ENCODE measurements around the gene DARS1. TPM values are rescaled to one million over a fixed set of nuclear protein-coding genes. Genes with fewer than 3 reads are reported as not detected.

The DARS1 gene
- total RNA-seq, 1 donor, result 119 TPM

GRCh38 chr2:136008205-136008865 is 22.9 kb upstream of the DARS1 start:
- H3K79me2 ChIP-seq (ENCODE audit: insufficient read depth, low read length), result no peaks in the 10 kb centered on the region
- no peaks in the 10 kb centered on the region for H4K20me1 ChIP-seq (ENCODE audit: insufficient read depth, low read length)
- H3K9me3 ChIP-seq (ENCODE audit: low read depth, low read length), result no peaks in the 10 kb centered on the region
- H3K4me2 ChIP-seq (ENCODE audit: insufficient read depth, low read length), result no peak overlapping the region
- H3K4me1 ChIP-seq (ENCODE audit: insufficient read depth, low read length), result peaks cover 4% of the 10 kb centered on the region
- peaks cover 3% of the 10 kb centered on the region for H3K27me3 ChIP-seq (ENCODE audit: insufficient read depth, low read length)
- no peak overlapping the region for H3K4me3 ChIP-seq (ENCODE audit: insufficient read depth, low read length)
- H3K27ac ChIP-seq (ENCODE audit: low read depth, low read length), result no peak overlapping the region
- DNase-seq (ENCODE audit: insufficient read length, low spot score, missing footprints), result no peak
- no peak for TF ChIP-seq CTCF (IDR thresholded peaks at IDR 0.05; ENCODE audit: extremely low read depth, low read depth, low read length)
- H3K36me3 ChIP-seq (ENCODE audit: insufficient read depth, low read length), result no peaks in the 10 kb centered on the region
- H2AFZ ChIP-seq (ENCODE audit: low read length), result no peak overlapping the region

DNA sequence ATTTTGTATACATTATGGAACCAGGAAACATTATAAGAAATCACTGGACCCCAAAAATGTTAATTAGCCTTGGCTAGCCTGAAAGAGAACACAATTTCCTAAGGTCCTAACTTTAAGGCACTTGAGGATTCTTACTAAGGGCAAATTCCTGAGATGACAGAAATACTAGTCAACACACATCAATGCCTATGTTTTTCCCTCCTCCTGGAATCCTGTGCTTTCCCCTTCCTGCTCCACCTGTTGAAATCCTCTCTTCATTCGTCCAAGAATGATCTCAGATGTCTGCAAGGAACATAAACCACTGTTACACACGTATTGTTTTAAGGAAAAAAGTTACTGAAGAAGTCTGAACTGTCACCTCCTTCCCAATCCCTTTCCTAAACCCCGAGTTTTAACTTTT is 21.2 kb upstream of the DARS1 start:
- Histone ChIP-seq H3K4me2 (ENCODE audit: insufficient read depth, low read length) (no peak overlapping the region), H3K9me3 (ENCODE audit: low read depth, low read length) (no peaks in the 10 kb centered on the region), H3K36me3 (ENCODE audit: insufficient read depth, low read length) (no peaks in the 10 kb centered on the region), H3K4me1 (ENCODE audit: insufficient read depth, low read length) (peaks cover 4% of the 10 kb centered on the region), H4K20me1 (ENCODE audit: insufficient read depth, low read length) (no peaks in the 10 kb centered on the region), H3K27me3 (ENCODE audit: insufficient read depth, low read length) (no peaks in the 10 kb centered on the region), H3K4me3 (ENCODE audit: insufficient read depth, low read length) (no peak overlapping the region), H3K27ac (ENCODE audit: low read depth, low read length) (no peak overlapping the region), H2AFZ (ENCODE audit: low read length) (no peak overlapping the region), H3K79me2 (ENCODE audit: insufficient read depth, low read length) (no peaks in the 10 kb centered on the region)
- TF ChIP-seq CTCF (IDR thresholded peaks at IDR 0.05; ENCODE audit: extremely low read depth, low read depth, low read length), result no peak
- no peak for DNase-seq (ENCODE audit: insufficient read length, low spot score, missing footprints)

DNA sequence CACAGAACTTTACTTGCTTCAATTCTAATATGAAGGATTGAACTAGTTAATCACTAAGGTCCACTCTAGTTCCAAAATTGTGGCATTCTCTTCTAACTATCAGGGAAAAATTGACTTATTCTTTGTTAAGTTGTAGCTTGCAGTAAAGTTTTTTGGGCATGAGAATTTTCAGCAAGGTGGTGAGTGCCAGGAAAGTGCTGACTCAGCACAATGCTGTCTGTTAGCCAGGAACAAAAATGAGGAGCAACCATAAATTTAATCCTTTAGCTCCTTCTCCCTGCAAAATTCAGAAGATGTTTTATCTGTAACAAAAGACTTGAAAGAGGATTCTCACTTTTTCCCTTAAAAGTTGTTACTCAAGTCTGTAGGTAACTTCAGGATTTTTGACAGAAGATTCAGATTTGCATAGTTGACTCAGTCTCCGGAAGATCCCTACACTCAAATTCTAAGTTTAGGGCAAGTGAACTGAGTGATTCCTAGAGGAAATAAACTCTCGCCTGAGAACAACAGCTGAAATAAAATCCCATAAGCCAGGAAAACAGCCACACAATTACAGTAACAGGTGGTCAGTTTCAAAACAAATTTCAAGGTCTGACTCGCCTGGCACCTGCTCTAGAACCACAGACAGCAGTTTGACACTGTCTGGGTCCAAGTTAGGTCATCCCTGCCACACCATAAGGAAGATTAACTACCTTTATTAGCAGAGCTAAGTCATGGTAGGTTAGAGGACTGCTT is 20.2 kb upstream of the DARS1 start:
- no peak overlapping the region for H3K4me3 ChIP-seq (ENCODE audit: insufficient read depth, low read length)
- no peaks in the 10 kb centered on the region for H4K20me1 ChIP-seq (ENCODE audit: insufficient read depth, low read length)
- DNase-seq (ENCODE audit: insufficient read length, low spot score, missing footprints), result no peak
- H2AFZ ChIP-seq (ENCODE audit: low read length), result no peak overlapping the region
- TF ChIP-seq CTCF (IDR thresholded peaks at IDR 0.05; ENCODE audit: extremely low read depth, low read depth, low read length), result no peak
- H3K36me3 ChIP-seq (ENCODE audit: insufficient read depth, low read length), result no peaks in the 10 kb centered on the region
- no peak overlapping the region for H3K27ac ChIP-seq (ENCODE audit: low read depth, low read length)
- no peaks in the 10 kb centered on the region for H3K79me2 ChIP-seq (ENCODE audit: insufficient read depth, low read length)
- no peaks in the 10 kb centered on the region for H3K9me3 ChIP-seq (ENCODE audit: low read depth, low read length)
- H3K4me1 ChIP-seq (ENCODE audit: insufficient read depth, low read length), result peaks cover 4% of the 10 kb centered on the region
- H3K27me3 ChIP-seq (ENCODE audit: insufficient read depth, low read length), result no peaks in the 10 kb centered on the region
- no peak overlapping the region for H3K4me2 ChIP-seq (ENCODE audit: insufficient read depth, low read length)

DNA sequence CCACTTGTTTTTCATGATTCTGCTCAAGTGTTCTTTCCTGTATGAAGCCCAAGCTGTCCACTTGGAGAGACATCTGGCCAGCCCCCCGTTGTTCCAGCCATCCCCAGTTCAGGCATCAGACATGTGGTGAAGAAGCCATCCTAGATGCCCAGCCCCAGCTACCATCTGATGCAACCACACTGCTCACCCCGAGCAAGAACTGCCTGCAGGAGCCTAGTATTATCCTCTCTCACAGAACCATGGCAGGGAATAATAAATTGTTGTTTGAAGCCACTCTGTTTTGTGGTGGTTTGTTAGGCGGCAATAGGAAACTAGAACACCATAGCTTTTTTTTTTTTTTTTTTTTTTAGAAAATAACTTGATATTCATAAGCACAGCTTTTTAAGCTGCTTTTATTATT is 19.5 kb upstream of the DARS1 start:
- no peak overlapping the region for H3K4me3 ChIP-seq (ENCODE audit: insufficient read depth, low read length)
- H3K27ac ChIP-seq (ENCODE audit: low read depth, low read length), result no peak overlapping the region
- H3K4me2 ChIP-seq (ENCODE audit: insufficient read depth, low read length), result no peak overlapping the region
- H3K4me1 ChIP-seq (ENCODE audit: insufficient read depth, low read length), result peaks cover 4% of the 10 kb centered on the region
- no peaks in the 10 kb centered on the region for H3K9me3 ChIP-seq (ENCODE audit: low read depth, low read length)
- H2AFZ ChIP-seq (ENCODE audit: low read length), result no peak overlapping the region
- no peaks in the 10 kb centered on the region for H4K20me1 ChIP-seq (ENCODE audit: insufficient read depth, low read length)
- TF ChIP-seq CTCF (IDR thresholded peaks at IDR 0.05; ENCODE audit: extremely low read depth, low read depth, low read length), result no peak
- H3K27me3 ChIP-seq (ENCODE audit: insufficient read depth, low read length), result no peaks in the 10 kb centered on the region
- H3K36me3 ChIP-seq (ENCODE audit: insufficient read depth, low read length), result no peaks in the 10 kb centered on the region
- no peaks in the 10 kb centered on the region for H3K79me2 ChIP-seq (ENCODE audit: insufficient read depth, low read length)
- DNase-seq (ENCODE audit: insufficient read length, low spot score, missing footprints), result no peak
